Right lobe of liver (tissue), 6 donors: ENCODE measurements around the gene SNRPD3. TPM values are rescaled to one million over a fixed set of nuclear protein-coding genes. Genes with fewer than 3 reads are reported as not detected.

Experiments
- ATAC-seq, 4 donors: fragments of 200-7000 bp; cut with Tn5 transposase; one replicate each; pipeline ENCODE4 v1.9.1; 2020; ENCODE audit warnings: mild to moderate bottlenecking in 4 of 4, moderate library complexity in 4 of 4
- DNase-seq, 3 donors: peaks; one replicate each; pipeline ENCODE4 v3.0.0-alpha.2; 2020
- H3K27ac ChIP-seq, 3 donors: fragments of 200-600 bp; one replicate each; pipeline ENCODE4 v1.8.0; 2022
- H3K27me3 ChIP-seq, 2 donors: fragments of 200-600 bp; one replicate each; pipeline ENCODE4 v1.8.0; 2022
- H3K36me3 ChIP-seq, 4 donors: fragments of 200-600 bp; sonication (generic) in 1 of 4; one replicate each; pipeline versions ENCODE4 v1.5.1 to v1.8.0; 2017 to 2022; ENCODE audit warnings: control low read depth in 1 of 4
- H3K4me1 ChIP-seq, 4 donors: fragments of 200-600 bp; sonication (generic) in 1 of 4; one replicate each; pipeline versions ENCODE4 v1.5.1 to v1.8.0; 2017 to 2022; ENCODE audit warnings: control low read depth in 1 of 4
- H3K4me3 ChIP-seq, 3 donors: fragments of 200-600 bp; one replicate each; pipeline ENCODE4 v1.8.0; 2022
- H3K9me3 ChIP-seq, 4 donors: fragments of 200-600 bp; sonication (generic) in 1 of 4; one replicate each; pipeline versions ENCODE4 v1.5.1 to v1.8.0; 2017 to 2022; ENCODE audit warnings: control low read depth in 1 of 4
- CTCF ChIP-seq, 4 donors: fragments of 200-600 bp in 3 of 4; fragments of 450-650 bp in 1 of 4; IDR thresholded peaks; one replicate each; pipeline versions ENCODE4 v1.5.1 to v1.8.0; 2016 to 2022; ENCODE audit warnings: antibody characterized with exemption in 4 of 4, mild to moderate bottlenecking in 2 of 4
- POLR2A ChIP-seq: fragments of 450-650 bp; IDR thresholded peaks from one replicate; pipeline ENCODE4 v1.6.1; 2017; ENCODE audit warnings: antibody characterized with exemption, mild to moderate bottlenecking
- whole genome bisulfite sequencing: methylation state at CpG from one replicate; pipeline ENCODE4 v1.1.6; 2018; ENCODE audit warnings: low coverage, low lambda C conversion rate; ENCODE audit not compliant: insufficient coverage; ENCODE audit errors: missing lambda C conversion rate; 5-methylcytosine and 5-hydroxymethylcytosine counted together
- intact Hi-C, 2 donors: fragments of 100-400 bp; cut with DNase I; formaldehyde crosslinking; loops; one replicate each; pipeline versions ENCODE4 v1.11.2 to v1.14.1; 2022
- total RNA-seq, 6 experiments: library from RNA; depleted of rRNA in 2 of 6; stranded (reverse); fragments of >200 nt in 2 of 6; fragmentation: NEBNext Ultra II Directional in 3 of 6; extraction: Animal tissue kit (Norgen Biotek cat#: 25700) in 3 of 6; gene quantifications; one replicate each; pipeline versions ENCODE4 v1.1.0 to v1.2.4, GENCODE V29; 2016 to 2023
- donor health status: DM: no; HTN: yes; CAD: no.
- donor health status: DM: no; HTN: no; CAD: no.
- donor health status: DM: no; HTN: no; CAD: no.
- donor health status: DM: no; HTN: yes; CAD: no.
- donor health status: DM: no; HTN: yes; CAD: no.

Gene SNRPD3
- total RNA-seq, 6 experiments from 2014 or later = 43.3 to 180 (median 53.4) TPM

GRCh38 chr22:24515027-24515338 lies 40.8 kb upstream of the SNRPD3 start:
- intact Hi-C loops = no loop called here

GRCh38 chr22:24516301-24516737 lies 39.5 kb upstream of the SNRPD3 start:
- Histone ChIP-seq H3K4me1 (peaks cover 0 to 99% (median 43%) of the 10 kb centered on the region in 4 donors), H3K36me3 (peaks cover 0 to 44% (median 18%) of the 10 kb centered on the region in 4 donors), H3K27ac (peak overlapping the region; percentile 11 to 41 (median 22)), H3K4me3 (no peak overlapping the region), H3K9me3 (no peaks in the 10 kb centered on the region), H3K27me3 (no peaks in the 10 kb centered on the region)
- TF ChIP-seq POLR2A = no peak
- no peak for TF ChIP-seq CTCF (IDR thresholded peaks at IDR 0.05)
- WGBS = 20% methylated on average over 2 of the region's 3 CpGs
- DNase-seq (peak in 1 of 3 donors; percentile 47), ATAC-seq (peak in 1 of 4 donors; percentile 2)
- intact Hi-C loops = no loop called here

More at GRCh38 chr22:24515027-24515338, 40.8 kb upstream of the SNRPD3 start:
- WGBS = no CpG with 5 or more reads among the region's 8 CpGs
- Histone ChIP-seq H3K27ac (peak overlapping the region; percentile 62 to 79 (median 63)), H3K4me3 (no peak overlapping the region), H3K27me3 (no peaks in the 10 kb centered on the region), H3K4me1 (peaks cover 0 to 99% (median 45%) of the 10 kb centered on the region in 4 donors), H3K9me3 (no peaks in the 10 kb centered on the region), H3K36me3 (peaks cover 0 to 40% (median 17%) of the 10 kb centered on the region in 4 donors)
- no peak for ATAC-seq
- no peak for DNase-seq
- TF ChIP-seq CTCF (IDR thresholded peaks at IDR 0.05) (no peak), POLR2A (no peak)

DNA sequence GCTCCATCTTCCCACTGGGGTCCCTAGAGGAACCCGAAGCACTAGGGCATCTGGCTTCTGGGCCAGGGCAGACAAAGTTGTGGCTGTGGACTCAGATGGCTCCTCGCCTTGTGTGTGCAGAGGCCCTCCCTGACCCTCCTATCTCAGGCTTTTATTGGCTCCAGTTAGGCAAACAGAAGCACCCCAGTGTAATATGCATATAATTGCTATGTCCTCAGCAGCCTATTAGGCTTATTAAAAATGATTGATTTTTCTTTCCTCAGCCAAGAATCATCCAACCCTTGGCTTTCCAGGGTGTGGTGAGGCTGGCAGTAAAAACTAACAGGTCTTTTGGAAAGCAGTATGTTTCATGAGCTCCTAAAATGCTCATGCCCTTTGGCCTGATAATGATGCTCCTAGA lies 38.4 kb upstream of the SNRPD3 start:
- Histone ChIP-seq H3K4me1 (peaks cover 0 to 93% (median 38%) of the 10 kb centered on the region in 4 donors), H3K27ac (peak overlapping the region in 2 of 3 donors; percentile 37 to 41), H3K27me3 (no peaks in the 10 kb centered on the region), H3K9me3 (no peaks in the 10 kb centered on the region), H3K4me3 (no peak overlapping the region), H3K36me3 (peaks cover 0 to 44% (median 18%) of the 10 kb centered on the region in 4 donors)
- ATAC-seq (no peak), DNase-seq (no peak)
- TF ChIP-seq POLR2A = no peak
- TF ChIP-seq CTCF (IDR thresholded peaks at IDR 0.05) = no peak
- intact Hi-C loops = no loop called here
- WGBS = 63% methylated on average over 2 of the region's 2 CpGs

DNA sequence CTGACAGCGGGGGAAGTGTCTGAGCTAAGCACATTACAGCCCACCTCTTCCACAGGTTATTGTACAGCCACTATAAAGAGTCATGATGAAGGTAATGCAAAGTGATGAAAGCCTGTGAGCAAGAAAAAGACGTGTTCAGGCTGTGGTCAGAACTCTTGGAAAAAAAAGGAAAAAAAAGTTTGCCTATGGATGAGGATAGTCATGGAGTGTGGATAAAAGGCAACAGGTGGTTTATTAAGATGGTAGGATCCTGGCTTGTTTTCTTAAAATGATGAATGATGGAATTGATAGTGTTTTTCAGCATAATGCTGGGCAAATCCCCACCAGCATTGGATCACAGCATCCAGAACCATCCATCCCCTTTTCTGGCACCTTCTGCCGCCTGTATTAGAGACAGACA lies 37.6 kb upstream of the SNRPD3 start:
- peaks cover 0 to 42% (median 18%) of the 10 kb centered on the region in 4 donors for H3K36me3 ChIP-seq
- DNase-seq (peak in 1 of 3 donors; percentile 12), ATAC-seq (no peak)
- intact Hi-C loops = no loop called here
- H3K4me1 ChIP-seq = peaks cover 0 to 88% (median 35%) of the 10 kb centered on the region in 4 donors
- peak overlapping the region in 1 of 3 donors; percentile 5 for H3K27ac ChIP-seq
- no peak overlapping the region for H3K4me3 ChIP-seq
- WGBS = 64% methylated on average over 2 of the region's 3 CpGs
- H3K9me3 ChIP-seq = no peaks in the 10 kb centered on the region
- no peaks in the 10 kb centered on the region for H3K27me3 ChIP-seq
- no peak for TF ChIP-seq CTCF (IDR thresholded peaks at IDR 0.05)
- TF ChIP-seq POLR2A = no peak
